H9 (cell line): Measurements from ENCODE around the gene CDH4. TPM values are rescaled to one million over a fixed set of nuclear protein-coding genes. Genes with fewer than 3 reads are reported as not detected.

ENCODE experiments used
- DNase-seq: peaks from one replicate; pipeline ENCODE4 v3.0.0-alpha.2; 2017
- H2AFZ ChIP-seq: one replicate; pipeline ENCODE4 v1.6.1; 2013; ENCODE audit warnings: mild to moderate bottlenecking, low read length, control low read depth, moderate library complexity
- H2AK5ac ChIP-seq: 2 replicates; pipeline ENCODE4 v1.6.1; 2013; ENCODE audit warnings: low read length, control low read depth, mixed read lengths; ENCODE audit not compliant: insufficient read length
- H2BK120ac ChIP-seq: one replicate; pipeline ENCODE4 v1.6.1; 2013; ENCODE audit warnings: low read depth, mild to moderate bottlenecking, low read length, control low read depth, inconsistent platforms; ENCODE audit not compliant: poor library complexity, severe bottlenecking
- H2BK12ac ChIP-seq: 2 replicates; pipeline ENCODE4 v1.6.1; 2013; ENCODE audit warnings: low read length, control low read depth, mixed read lengths, low read depth; ENCODE audit not compliant: insufficient read length
- H2BK15ac ChIP-seq: 2 replicates; pipeline ENCODE4 v1.6.1; 2013; ENCODE audit warnings: low read depth, low read length, control low read depth
- H2BK20ac ChIP-seq: one replicate; pipeline ENCODE4 v1.6.1; 2013; ENCODE audit warnings: low read depth, mild to moderate bottlenecking, low read length, control low read depth, inconsistent platforms; ENCODE audit not compliant: poor library complexity, severe bottlenecking
- H2BK5ac ChIP-seq: 2 replicates; pipeline ENCODE4 v1.6.1; 2013; ENCODE audit warnings: low read length, control low read depth, mixed read lengths; ENCODE audit not compliant: insufficient read length
- H3K14ac ChIP-seq: 2 replicates; pipeline ENCODE4 v1.6.1; 2013; ENCODE audit warnings: low read length, control low read depth; ENCODE audit not compliant: insufficient read depth
- H3K18ac ChIP-seq: 2 replicates; pipeline ENCODE4 v1.6.1; 2013; ENCODE audit warnings: low read depth, mild to moderate bottlenecking, mixed read lengths, low read length, control low read depth; ENCODE audit not compliant: insufficient read length
- H3K23ac ChIP-seq: 2 replicates; pipeline ENCODE4 v1.6.1; 2013; ENCODE audit warnings: low read length, control low read depth, mixed read lengths, low read depth; ENCODE audit not compliant: insufficient read length
- H3K23me2 ChIP-seq: 2 replicates; pipeline ENCODE4 v1.6.1; 2013; ENCODE audit warnings: low read depth, mild to moderate bottlenecking, mixed read lengths, low read length, control low read depth; ENCODE audit not compliant: insufficient read length, poor library complexity, severe bottlenecking
- H3K27ac ChIP-seq: 2 replicates; pipeline ENCODE4 v1.5.1; 2013; ENCODE audit warnings: low read length, control low read depth, mixed read lengths, low read depth; ENCODE audit not compliant: insufficient read length
- H3K27me3 ChIP-seq: 2 replicates; pipeline ENCODE4 v1.6.1; 2013; ENCODE audit warnings: low read length, control low read depth, inconsistent platforms; ENCODE audit not compliant: insufficient read depth
- H3K4ac ChIP-seq: 2 replicates; pipeline ENCODE4 v1.6.1; 2013; ENCODE audit warnings: low read depth, mild to moderate bottlenecking, control low read depth, inconsistent platforms, low read length, moderate library complexity
- H3K4me1 ChIP-seq: 2 replicates; pipeline ENCODE4 v1.6.1; 2013; ENCODE audit warnings: low read length, control low read depth, inconsistent platforms; ENCODE audit not compliant: insufficient read depth
- H3K4me2 ChIP-seq: 2 replicates; pipeline ENCODE4 v1.6.1; 2013; ENCODE audit warnings: low read length, control low read depth, mixed read lengths; ENCODE audit not compliant: insufficient read length, insufficient read depth
- H3K56ac ChIP-seq: 2 replicates; pipeline ENCODE4 v1.6.1; 2013; ENCODE audit warnings: low read depth, mild to moderate bottlenecking, mixed read lengths, low read length, control low read depth; ENCODE audit not compliant: insufficient read length
- H3K79me1 ChIP-seq: 2 replicates; pipeline ENCODE4 v1.6.1; 2013; ENCODE audit warnings: low read depth, mild to moderate bottlenecking, moderate library complexity, low read length, control low read depth, inconsistent platforms; ENCODE audit not compliant: insufficient read depth, poor library complexity, severe bottlenecking
- H3K79me2 ChIP-seq: 2 replicates; pipeline ENCODE4 v1.6.1; 2013; ENCODE audit warnings: low read length, control low read depth, inconsistent platforms; ENCODE audit not compliant: insufficient read depth
- H3K9ac ChIP-seq: 2 replicates; pipeline ENCODE4 v1.6.1; 2013; ENCODE audit warnings: low read length, control low read depth, mixed read lengths; ENCODE audit not compliant: insufficient read length; ENCODE audit errors: extremely low read depth
- H3K9me3 ChIP-seq: one replicate; pipeline ENCODE4 v1.6.1; 2013; ENCODE audit warnings: low read depth, low read length, inconsistent platforms; ENCODE audit not compliant: control insufficient read depth
- H3T11ph ChIP-seq: one replicate; pipeline ENCODE4 v1.6.1; 2013; ENCODE audit warnings: mild to moderate bottlenecking, low read length, control low read depth, inconsistent platforms
- H4K20me1 ChIP-seq: one replicate; pipeline ENCODE4 v1.6.1; 2013; ENCODE audit not compliant: control insufficient read depth, insufficient read length, insufficient read depth
- H4K5ac ChIP-seq: 2 replicates; pipeline ENCODE4 v1.6.1; 2013; ENCODE audit warnings: low read depth, mild to moderate bottlenecking, mixed read lengths, low read length, control low read depth; ENCODE audit not compliant: insufficient read length
- H4K8ac ChIP-seq: replicated peaks from 2 replicates; pipeline ENCODE4 v1.6.1; 2013; ENCODE audit warnings: low read length, control low read depth, mixed read lengths, low read depth; ENCODE audit not compliant: insufficient read length
- H4K91ac ChIP-seq: 2 replicates; pipeline ENCODE4 v1.6.1; 2013; ENCODE audit warnings: low read depth, mild to moderate bottlenecking, moderate library complexity, mixed read lengths, low read length, control low read depth; ENCODE audit not compliant: insufficient read length
- H3K27ac Mint-ChIP-seq, 3 experiments: 2 replicates in 2 of 3; 3 replicates in 1 of 3; pipeline ENCODE4 v1.8.0; 2020 to 2021; ENCODE audit warnings: mixed read lengths in 3 of 3, mild to moderate bottlenecking in 1 of 3, moderate library complexity in 1 of 3
- H3K27me3 Mint-ChIP-seq: 2 replicates; pipeline ENCODE4 v1.8.0; 2021; ENCODE audit warnings: low read depth, mild to moderate bottlenecking, moderate library complexity, mixed read lengths
- H3K36me3 Mint-ChIP-seq, 3 experiments: 2 replicates in 2 of 3; 3 replicates in 1 of 3; pipeline ENCODE4 v1.8.0; 2020 to 2021; ENCODE audit warnings: low read depth in 3 of 3, mixed read lengths in 3 of 3; ENCODE audit not compliant: insufficient read depth in 1 of 3
- H3K4me1 Mint-ChIP-seq, 2 experiments: 2 replicates each; pipeline ENCODE4 v1.8.0; 2020; ENCODE audit warnings: mixed read lengths in 2 of 2
- H3K4me3 Mint-ChIP-seq, 2 experiments: 2 replicates in 1 of 2; 3 replicates in 1 of 2; pipeline ENCODE4 v1.8.0; 2020 to 2021; ENCODE audit warnings: mild to moderate bottlenecking in 2 of 2, mixed read lengths in 2 of 2, moderate library complexity in 1 of 2
- H3K9me3 Mint-ChIP-seq, 2 experiments: 2 replicates in 1 of 2; 3 replicates in 1 of 2; pipeline ENCODE4 v1.8.0; 2020; ENCODE audit warnings: mild to moderate bottlenecking in 2 of 2, mixed read lengths in 2 of 2, moderate library complexity in 1 of 2
- CTCF ChIP-seq: fragments of 200-600 bp; sonication (generic); conservative IDR thresholded peaks from 3 replicates; pipeline ENCODE4 v1.8.0; 2021; ENCODE audit warnings: antibody characterized with exemption, mild to moderate bottlenecking
- WGBS: extraction: QIAGEN DNeasy Blood & Tissue Kit; methylation state at CpG from one replicate; pipeline ENCODE4 v1.1.7; 2013; ENCODE audit warnings: missing lambda C conversion rate, low lambda C conversion rate, mixed read lengths; ENCODE audit not compliant: insufficient read length; ENCODE audit errors: extremely low coverage; 5-methylcytosine and 5-hydroxymethylcytosine counted together
- total RNA-seq: library from RNA; stranded (reverse); gene quantifications from 2 replicates; pipeline ENCODE4 v1.2.1, GENCODE V29; 2021

Gene CDH4
- total RNA-seq, 1 experiment from 2014 or later, result 3.0 TPM

- Histone ChIP-seq H4K20me1 (no peaks in the 10 kb centered on the region), H3K79me2 (no peaks in the 10 kb centered on the region), H3K23me2 (no peaks in the 10 kb centered on the region), H3K4me1 (no peaks in the 10 kb centered on the region), H2AFZ (no peak overlapping the region), H4K5ac (no peak overlapping the region), H3K4me2 (no peak overlapping the region), H3T11ph (no peak overlapping the region), H3K56ac (no peak overlapping the region), H3K4ac (no peak overlapping the region), H3K9me3 (no peaks in the 10 kb centered on the region), H4K8ac (no peak overlapping the region), H4K91ac (no peak overlapping the region), H3K79me1 (no peaks in the 10 kb centered on the region), H3K14ac (no peak overlapping the region), H2BK12ac (no peak overlapping the region), H3K18ac (no peak overlapping the region), H3K27me3 (peaks cover 9% of the 10 kb centered on the region; the same call in 1 of the 2 replicates), H3K23ac (no peak overlapping the region), H2BK15ac (no peak overlapping the region), H3K27ac (no peak overlapping the region), H2BK5ac (no peak overlapping the region), H2AK5ac (no peak overlapping the region), H2BK120ac (no peak overlapping the region), H3K9ac (no peak overlapping the region), H2BK20ac (no peak overlapping the region)
- no peaks in the 10 kb centered on the region for H3K4me1 Mint-ChIP-seq
- no peak overlapping the region for H3K27ac Mint-ChIP-seq
- no peak overlapping the region for H3K4me3 Mint-ChIP-seq
- peaks cover 0 to 10% of the 10 kb centered on the region in 2 experiments; a peak in 1 of 5 replicates for H3K9me3 Mint-ChIP-seq
- DNase-seq, result no peak
- H3K27me3 Mint-ChIP-seq, result peaks cover 86% of the 10 kb centered on the region
- no peaks in the 10 kb centered on the region; a peak in 1 of 7 replicates for H3K36me3 Mint-ChIP-seq
- WGBS, result no CpG with 5 or more reads among the region's 3 CpGs
- no peak for TF ChIP-seq CTCF
These were observed 29.4 kb upstream of the CDH4 start for GRCh38 chr20:61222699-61223098.
